DMS114 treated with DMSO at 0.1 percent for 48 hours (cell line): Measurements from ENCODE around the gene TMEM272.

ENCODE experiments used
- DNase-seq: peaks from one replicate; lab custom pipeline; 2025; ENCODE audit not compliant: unreplicated experiment; lab: John Stamatoyannopoulos, UW

Gene TMEM272

GRCh38 chr13:51856027-51856736 is 11.2 kb upstream of the TMEM272 start:
- no peak for DNase-seq

GRCh38 chr13:51849145-51850101 is 4.4 kb upstream of the TMEM272 start:
- DNase-seq = no peak

- no peak for DNase-seq
Measured at GRCh38 chr13:51848674-51849073, 3.7 kb upstream of the TMEM272 start.

- no peak for DNase-seq
Measured at GRCh38 chr13:51846756-51847155, 1.8 kb upstream of the TMEM272 start.

GRCh38 chr13:51845574-51846318 is 769 bp upstream of the TMEM272 start:
- DNase-seq = no peak

GRCh38 chr13:51843529-51843928 is 1.4 kb downstream of the TMEM272 start:
- no peak for DNase-seq

- DNase-seq = no peak
Measured at GRCh38 chr13:51841732-51842131, 3.2 kb downstream of the TMEM272 start.

GRCh38 chr13:51840917-51841316 is 4.1 kb downstream of the TMEM272 start:
- DNase-seq = no peak

GRCh38 chr13:51839711-51840540 is 5.1 kb downstream of the TMEM272 start:
- no peak for DNase-seq

GRCh38 chr13:51838240-51838846 is 6.6 kb downstream of the TMEM272 start:
- no peak for DNase-seq

- DNase-seq = no peak
Measured at GRCh38 chr13:51837016-51837415, 8.0 kb downstream of the TMEM272 start.

GRCh38 chr13:51834581-51835171 is 10.3 kb downstream of the TMEM272 start:
- DNase-seq = no peak

GRCh38 chr13:51833980-51834379 is 11.0 kb downstream of the TMEM272 start:
- no peak for DNase-seq

- no peak for DNase-seq
Measured at GRCh38 chr13:51832471-51833152, 12.4 kb downstream of the TMEM272 start.

- no peak for DNase-seq
Measured at GRCh38 chr13:51831519-51831918, 13.5 kb downstream of the TMEM272 start.

- no peak for DNase-seq
Measured at GRCh38 chr13:51829568-51829899, 15.4 kb downstream of the TMEM272 start.

GRCh38 chr13:51828730-51829567 is 16.0 kb downstream of the TMEM272 start:
- no peak for DNase-seq

GRCh38 chr13:51827254-51827653 is 17.7 kb downstream of the TMEM272 start:
- no peak for DNase-seq
